HG03520 (cell line): ENCODE measurements around the gene GRIK2.
A peak's percentile ranks its signal among the peaks of the same experiment; 100 is the strongest.

Source experiments
- ATAC-seq: cut with Tn5 transposase; IDR thresholded peaks from one replicate; pipeline ENCODE4 v1.9.1; 2021; ENCODE audit warnings: mild to moderate bottlenecking, moderate library complexity; ENCODE audit not compliant: unreplicated experiment

The GRIK2 gene

GRCh38 chr6:101454106-101454676 lies 60.7 kb downstream of the GRIK2 start:
- ATAC-seq = no peak

GRCh38 chr6:101458336-101458735 lies 64.8 kb downstream of the GRIK2 start:
- ATAC-seq = no peak

- ATAC-seq = no peak
These were observed 65.3 kb downstream of the GRIK2 start for GRCh38 chr6:101458826-101459225.

- ATAC-seq = no peak
These were observed 69.1 kb downstream of the GRIK2 start for GRCh38 chr6:101462576-101462975.

GRCh38 chr6:101465863-101466262 lies 72.4 kb downstream of the GRIK2 start:
- no peak for ATAC-seq

- no peak for ATAC-seq
These were observed 83.9 kb downstream of the GRIK2 start for GRCh38 chr6:101477436-101477835.

GRCh38 chr6:101478891-101479290 lies 85.4 kb downstream of the GRIK2 start:
- ATAC-seq = no peak

- no peak for ATAC-seq
These were observed 89.1 kb downstream of the GRIK2 start for GRCh38 chr6:101482606-101483005.

GRCh38 chr6:101484781-101485180 lies 91.3 kb downstream of the GRIK2 start:
- no peak for ATAC-seq

GRCh38 chr6:101486124-101486523 lies 92.6 kb downstream of the GRIK2 start:
- no peak for ATAC-seq

- no peak for ATAC-seq
These were observed 93.2 kb downstream of the GRIK2 start for GRCh38 chr6:101486726-101487125.

GRCh38 chr6:101489456-101489855 lies 95.9 kb downstream of the GRIK2 start:
- ATAC-seq = no peak

GRCh38 chr6:101490857-101491256 lies 97.3 kb downstream of the GRIK2 start:
- ATAC-seq = no peak

GRCh38 chr6:101502818-101503217 lies 109.3 kb downstream of the GRIK2 start:
- no peak for ATAC-seq

- ATAC-seq = no peak
These were observed 116.0 kb downstream of the GRIK2 start for GRCh38 chr6:101509536-101509935.

GRCh38 chr6:101513181-101513580 lies 119.7 kb downstream of the GRIK2 start:
- no peak for ATAC-seq

- no peak for ATAC-seq
These were observed 123.1 kb downstream of the GRIK2 start for GRCh38 chr6:101516578-101516977.

GRCh38 chr6:101517632-101518031 lies 124.1 kb downstream of the GRIK2 start:
- peak; percentile 82 for ATAC-seq

- ATAC-seq = no peak
These were observed 128.7 kb downstream of the GRIK2 start for GRCh38 chr6:101522254-101522653.

- no peak for ATAC-seq
These were observed 134.0 kb downstream of the GRIK2 start for GRCh38 chr6:101527467-101527866.

GRCh38 chr6:101528801-101529200 lies 135.3 kb downstream of the GRIK2 start:
- no peak for ATAC-seq

- ATAC-seq = no peak
These were observed 138.0 kb downstream of the GRIK2 start for GRCh38 chr6:101531538-101531937.

- ATAC-seq = no peak
These were observed 140.9 kb downstream of the GRIK2 start for GRCh38 chr6:101534386-101534785.
